Smooth muscle cell (in vitro differentiated cells): ENCODE measurements around the gene PICK1. TPM values are rescaled to one million over a fixed set of nuclear protein-coding genes. Genes with fewer than 3 reads are reported as not detected.

Source experiments
- DNase-seq: peaks from one replicate; lab custom pipeline; 2025; ENCODE audit not compliant: unreplicated experiment; lab: John Stamatoyannopoulos, UW
- H2AFZ ChIP-seq: fragments of 200-600 bp; sonication (generic); 2 replicates; pipeline ENCODE4 v1.6.0; 2016; ENCODE audit warnings: antibody characterized with exemption, low read depth, mild to moderate bottlenecking
- H3F3A ChIP-seq: fragments of 200-600 bp; sonication (generic); 2 replicates; pipeline ENCODE4 v1.6.0; 2017; ENCODE audit warnings: antibody characterized with exemption, low read depth
- H3K27ac ChIP-seq: fragments of 200-600 bp; sonication (generic); 2 replicates; pipeline ENCODE4 v1.5.1; 2016; ENCODE audit warnings: low read depth, mild to moderate bottlenecking
- H3K27me3 ChIP-seq: fragments of 200-600 bp; sonication (generic); 2 replicates; pipeline ENCODE4 v1.6.1; 2016; ENCODE audit warnings: low read depth, mild to moderate bottlenecking
- H3K36me3 ChIP-seq: fragments of 200-600 bp; sonication (generic); 2 replicates; pipeline ENCODE4 v1.5.1; 2016; ENCODE audit warnings: low read depth
- H3K4me1 ChIP-seq: fragments of 200-600 bp; sonication (generic); 2 replicates; pipeline ENCODE4 v1.5.1; 2016; ENCODE audit warnings: low read depth
- H3K4me2 ChIP-seq: fragments of 200-600 bp; sonication (generic); 2 replicates; pipeline ENCODE4 v1.6.0; 2016; ENCODE audit warnings: mild to moderate bottlenecking
- H3K4me3 ChIP-seq: fragments of 200-600 bp; sonication (generic); 2 replicates; pipeline ENCODE4 v1.5.1; 2016; ENCODE audit warnings: mild to moderate bottlenecking
- H3K79me2 ChIP-seq: fragments of 200-600 bp; sonication (generic); 2 replicates; pipeline ENCODE4 v1.6.0; 2016; ENCODE audit warnings: low read depth, mild to moderate bottlenecking
- H3K9ac ChIP-seq: fragments of 200-600 bp; sonication (generic); 2 replicates; pipeline ENCODE4 v1.6.0; 2016; ENCODE audit warnings: low read depth
- H3K9me3 ChIP-seq: fragments of 200-600 bp; sonication (generic); replicated peaks from 2 replicates; pipeline ENCODE4 v1.5.1; 2016; ENCODE audit warnings: low read depth
- H4K20me1 ChIP-seq: fragments of 200-600 bp; sonication (generic); 2 replicates; pipeline ENCODE4 v1.6.0; 2016; ENCODE audit warnings: low read depth
- CTCF ChIP-seq: fragments of 200-600 bp; sonication (generic); IDR thresholded peaks from 2 replicates; pipeline ENCODE4 v1.5.1; 2017; ENCODE audit warnings: borderline replicate concordance, mild to moderate bottlenecking, antibody characterized with exemption; ENCODE audit not compliant: insufficient read depth, poor library complexity, severe bottlenecking
- WGBS: methylation state at CpG from one replicate; pipeline ENCODE4 v1.1.7; 2016; ENCODE audit warnings: low lambda C conversion rate; 5-methylcytosine and 5-hydroxymethylcytosine counted together
- polyA plus RNA-seq: library from polyadenylated mRNA; unstranded; fragments of >200 nt; fragmentation: Nextera tagmentation; extraction: Ambion mirVana; gene quantifications from 2 replicates; pipeline ENCODE4 v1.2.1, GENCODE V29; 2016
- total RNA-seq: library from RNA; depleted of rRNA; stranded (reverse); fragments of >200 nt; gene quantifications from 2 replicates; pipeline ENCODE4 v1.2.3, GENCODE V29; 2014

Gene PICK1
- total and polyA plus RNA-seq, 2 experiments from 2014 or later, result 8.8 to 17.5 TPM

- H3F3A ChIP-seq, result no peaks in the 10 kb centered on the region
- 74% methylated on average over 6 of the region's 6 CpGs for WGBS
- no peaks in the 10 kb centered on the region for H3K36me3 ChIP-seq
- H3K27ac ChIP-seq, result no peak overlapping the region
- H3K4me1 ChIP-seq, result no peaks in the 10 kb centered on the region
- H3K9me3 ChIP-seq, result no peaks in the 10 kb centered on the region
- no peaks in the 10 kb centered on the region for H4K20me1 ChIP-seq
- H3K27me3 ChIP-seq, result no peaks in the 10 kb centered on the region
- no peak for TF ChIP-seq CTCF
- no peak overlapping the region for H3K9ac ChIP-seq
- H3K4me2 ChIP-seq, result no peak overlapping the region
- no peaks in the 10 kb centered on the region for H3K79me2 ChIP-seq
- no peak for DNase-seq
- H2AFZ ChIP-seq, result no peak overlapping the region
- H3K4me3 ChIP-seq, result no peak overlapping the region
These were observed 46.9 kb downstream of the PICK1 start for GRCh38 chr22:38104084-38104483.

GRCh38 chr22:38106814-38107578 is 49.8 kb downstream of the PICK1 start:
- Histone ChIP-seq H3K36me3 (no peaks in the 10 kb centered on the region), H3K9me3 (no peaks in the 10 kb centered on the region), H3K4me2 (no peak overlapping the region), H3K79me2 (no peaks in the 10 kb centered on the region), H2AFZ (no peak overlapping the region), H3K9ac (no peak overlapping the region), H3F3A (no peaks in the 10 kb centered on the region), H3K4me3 (no peak overlapping the region), H3K27ac (no peak overlapping the region), H3K27me3 (no peaks in the 10 kb centered on the region), H3K4me1 (no peaks in the 10 kb centered on the region), H4K20me1 (no peaks in the 10 kb centered on the region)
- TF ChIP-seq CTCF, result no peak
- no peak for DNase-seq
- 87% methylated on average over 17 of the region's 17 CpGs for WGBS

- Histone ChIP-seq H3K4me2 (no peak overlapping the region), H3K27ac (no peak overlapping the region), H3K4me3 (no peak overlapping the region), H3K4me1 (no peaks in the 10 kb centered on the region), H3K9ac (no peak overlapping the region), H3K79me2 (no peaks in the 10 kb centered on the region), H2AFZ (no peak overlapping the region), H4K20me1 (no peaks in the 10 kb centered on the region), H3K27me3 (no peaks in the 10 kb centered on the region), H3K36me3 (no peaks in the 10 kb centered on the region), H3K9me3 (no peaks in the 10 kb centered on the region), H3F3A (no peaks in the 10 kb centered on the region)
- no peak for DNase-seq
- no peak for TF ChIP-seq CTCF
- 81% methylated on average over 17 of the region's 17 CpGs for WGBS
These were observed 50.7 kb downstream of the PICK1 start for GRCh38 chr22:38107692-38108515.
